ENCODE measurements around the gene FAM110A. TPM values are rescaled to one million over a fixed set of nuclear protein-coding genes. Genes with fewer than 3 reads are reported as not detected.
"Not testable (repeated sequence)": the region's sequence is repeated elsewhere in the genome, so short reads cannot be mapped to it uniquely, and the experiment has no call there.

Gene FAM110A
- total RNA-seq, 1 experiment from 2014 or later = 14.9 TPM

GRCh38 chr20:845941-846893, 12.7 kb downstream of the FAM110A start:
- BruUV-seq (replicated peaks) = no TSS peak
- CTCF ChIA-PET = interaction anchor here (0.7 kb wide), 1 partner anchor 13 kb away, joined by 3 read pairs; the partner anchor contains the start of gene FAM110A
- DNase-seq = no peak
- intact Hi-C loops (cut with micrococcal nuclease; ENCODE audit: unreplicated experiment) = no loop called here
- Mint-ChIP-seq H3K27me3 (ENCODE audit: unreplicated experiment) (no peaks in the 10 kb centered on the region), H3K4me1 (ENCODE audit: low read depth, unreplicated experiment) (peaks cover 15% of the 10 kb centered on the region), H3K36me3 (ENCODE audit: insufficient read depth, unreplicated experiment) (peaks cover 18% of the 10 kb centered on the region), H3K27ac (ENCODE audit: unreplicated experiment) (no peak overlapping the region), H3K4me3 (ENCODE audit: low read depth, unreplicated experiment) (no peak overlapping the region), H3K9me3 (ENCODE audit: low read depth, unreplicated experiment) (no peaks in the 10 kb centered on the region)
- no peak for TF ChIP-seq CTCF (IDR thresholded peaks at IDR 0.05; ENCODE audit: unreplicated experiment)

GRCh38 chr20:846894-847278, 13.4 kb downstream of the FAM110A start:
- Mint-ChIP-seq H3K4me3 (ENCODE audit: low read depth, unreplicated experiment) (no peak overlapping the region), H3K9me3 (ENCODE audit: low read depth, unreplicated experiment) (no peaks in the 10 kb centered on the region), H3K27ac (ENCODE audit: unreplicated experiment) (no peak overlapping the region), H3K4me1 (ENCODE audit: low read depth, unreplicated experiment) (peaks cover 20% of the 10 kb centered on the region), H3K36me3 (ENCODE audit: insufficient read depth, unreplicated experiment) (peaks cover 14% of the 10 kb centered on the region), H3K27me3 (ENCODE audit: unreplicated experiment) (no peaks in the 10 kb centered on the region)
- no peak for TF ChIP-seq CTCF (IDR thresholded peaks at IDR 0.05; ENCODE audit: unreplicated experiment)
- CTCF ChIA-PET = interaction anchor here (0.7 kb wide), 1 partner anchor 13 kb away, joined by 3 read pairs; the partner anchor contains the start of gene FAM110A
- BruUV-seq (replicated peaks) = no TSS peak
- intact Hi-C loops (cut with micrococcal nuclease; ENCODE audit: unreplicated experiment) = no loop called here
- no peak for DNase-seq

GRCh38 chr20:848193-848592, 14.7 kb downstream of the FAM110A start:
- Mint-ChIP-seq H3K4me1 (ENCODE audit: low read depth, unreplicated experiment) (peaks cover 17% of the 10 kb centered on the region), H3K9me3 (ENCODE audit: low read depth, unreplicated experiment) (no peaks in the 10 kb centered on the region), H3K4me3 (ENCODE audit: low read depth, unreplicated experiment) (no peak overlapping the region), H3K27ac (ENCODE audit: unreplicated experiment) (no peak overlapping the region), H3K27me3 (ENCODE audit: unreplicated experiment) (no peaks in the 10 kb centered on the region), H3K36me3 (ENCODE audit: insufficient read depth, unreplicated experiment) (peaks cover 7% of the 10 kb centered on the region)
- BruUV-seq (replicated peaks) = no TSS peak
- intact Hi-C loops (cut with micrococcal nuclease; ENCODE audit: unreplicated experiment) = no loop called here
- CTCF ChIA-PET = interaction anchor here (0.6 to 0.7 kb wide), 2 partner anchors 9 to 181 kb away, joined by 3 read pairs; no protein-coding TSS in a partner anchor
- no peak for TF ChIP-seq CTCF (IDR thresholded peaks at IDR 0.05; ENCODE audit: unreplicated experiment)
- DNase-seq = no peak

- intact Hi-C loops (cut with micrococcal nuclease; ENCODE audit: unreplicated experiment); H3K27ac Mint-ChIP-seq (ENCODE audit: unreplicated experiment); CTCF ChIA-PET; H3K27me3 Mint-ChIP-seq (ENCODE audit: unreplicated experiment); BruUV-seq (replicated peaks); H3K4me3 Mint-ChIP-seq (ENCODE audit: low read depth, unreplicated experiment); H3K9me3 Mint-ChIP-seq (ENCODE audit: low read depth, unreplicated experiment); H3K36me3 Mint-ChIP-seq (ENCODE audit: insufficient read depth, unreplicated experiment); DNase-seq: not testable (repeated sequence)
- peaks cover 16% of the 10 kb centered on the region for H3K4me1 Mint-ChIP-seq (ENCODE audit: low read depth, unreplicated experiment)
Measured at GRCh38 chr20:848731-849130, 15.2 kb downstream of the FAM110A start.
